Measurements from ENCODE around the gene SH3BP4. TPM values are rescaled to one million over a fixed set of nuclear protein-coding genes. Genes with fewer than 3 reads are reported as not detected.

The SH3BP4 gene
- total and polyA plus RNA-seq, 2 of the 13 experiments (the other 11 are each of a cell fraction or from before 2014, with no cell fraction given), result 34.6 to 99.1 TPM

DNA sequence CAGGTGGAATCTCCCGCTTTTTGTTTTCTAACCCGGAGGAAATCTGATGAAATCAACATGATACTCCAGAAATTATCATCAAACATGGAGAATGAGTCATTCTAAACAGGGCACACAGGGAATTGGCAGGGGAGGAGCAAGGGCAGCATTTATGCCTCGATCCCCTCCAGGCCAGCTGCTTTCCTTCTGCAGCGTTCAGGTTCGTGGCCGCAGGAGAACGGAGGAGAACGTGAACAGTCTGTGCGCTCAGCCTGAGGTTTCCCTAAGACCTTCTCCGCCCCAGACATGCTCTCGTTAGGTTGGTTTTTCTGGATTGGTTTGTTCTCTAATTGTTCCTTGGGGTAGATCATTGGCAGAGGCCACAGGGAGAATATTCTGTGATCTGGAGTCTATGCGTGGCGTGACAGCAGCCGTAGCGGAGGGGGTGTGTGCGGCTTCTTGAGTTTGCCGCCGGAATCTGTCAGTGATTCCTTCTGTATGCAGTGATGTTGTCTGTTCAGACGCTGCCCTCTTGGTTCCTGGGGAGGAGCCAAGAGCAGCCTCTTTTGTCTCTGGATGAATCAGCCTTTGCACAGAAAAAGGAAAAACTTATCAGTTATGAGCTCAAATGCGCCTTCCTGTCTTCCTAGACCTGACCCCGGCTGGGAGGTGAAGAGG is 75.9 kb downstream of the SH3BP4 start:
- Histone ChIP-seq H3K9ac (ENCODE audit: insufficient read depth, low read depth, low read length) (no peak overlapping the region), H3K27ac (ENCODE audit: extremely low read length, insufficient read depth, low read length) (no peak overlapping the region), H3K4me3 (replicated peaks in 1 of 3; ENCODE audit: insufficient read depth in 1 of 3, low read depth in 2 of 3, low read length in 3 of 3) (no peak overlapping the region), H4K20me1 (ENCODE audit: insufficient read depth, low read length) (peaks cover 98% of the 10 kb centered on the region), H3K79me2 (ENCODE audit: insufficient read depth, low read length) (peaks cover 94% of the 10 kb centered on the region), H3K4me2 (ENCODE audit: low read depth, low read length) (no peak overlapping the region), H3K9me3 (ENCODE audit: low read length) (no peaks in the 10 kb centered on the region), H3K4me1 (ENCODE audit: insufficient read depth, low read length) (peaks cover 27% of the 10 kb centered on the region), H2AFZ (ENCODE audit: low read length) (no peak overlapping the region), H3K27me3 (ENCODE audit: control insufficient read depth in 1 of 2, insufficient read depth in 2 of 2, low read length in 2 of 2) (no peaks in the 10 kb centered on the region), H3K36me3 (replicated peaks in 1 of 2; ENCODE audit: control insufficient read depth in 1 of 2, insufficient read depth in 2 of 2, low read length in 2 of 2) (peaks cover 14 to 57% of the 10 kb centered on the region in 2 experiments)
- CTCF ChIA-PET (ENCODE audit: low intra/inter-chr PET ratio, low total read pairs), result no interaction called here
- in situ Hi-C loops (cut with HindIII; ENCODE audit: extremely low pct_ligation_motif_present, low pct_unique_long_range_greater_than_20kb) (no loop called here), intact Hi-C loops (cut with micrococcal nuclease; ENCODE audit: unreplicated experiment) (no loop called here)
- 97% methylated on average over 21 of the region's 21 CpGs for WGBS (ENCODE audit: low lambda C conversion rate)
- TF ChIP-seq LCORL (IDR thresholded peaks at IDR 0.05), result no peak
- no peak for TF ChIP-seq LCORL (CRISPR knock-in tag; IDR thresholded peaks at IDR 0.05)
- TF ChIP-seq RBM22 (optimal IDR thresholded peaks at IDR 0.05; ENCODE audit: low read length), result peak; percentile 74
- POLR2A ChIA-PET, result interaction anchor here (0.6 kb wide), 1 partner anchor 44 kb away, joined by 3 read pairs; no protein-coding TSS in a partner anchor
- BruUV-seq (replicated peaks), result no TSS peak
- no peak for ATAC-seq
- DNase-seq (ENCODE audit: low spot score), result no peak
- FAIRE-seq, result no peak

- Histone ChIP-seq H3K9ac (ENCODE audit: insufficient read depth, low read depth, low read length) (no peak overlapping the region), H2AFZ (ENCODE audit: low read length) (no peak overlapping the region), H3K4me3 (replicated peaks in 1 of 3; ENCODE audit: insufficient read depth in 1 of 3, low read depth in 2 of 3, low read length in 3 of 3) (no peak overlapping the region), H3K4me1 (ENCODE audit: insufficient read depth, low read length) (peaks cover 27% of the 10 kb centered on the region), H3K27me3 (ENCODE audit: control insufficient read depth in 1 of 2, insufficient read depth in 2 of 2, low read length in 2 of 2) (no peaks in the 10 kb centered on the region), H3K9me3 (ENCODE audit: low read length) (no peaks in the 10 kb centered on the region), H3K27ac (ENCODE audit: extremely low read length, insufficient read depth, low read length) (no peak overlapping the region), H3K4me2 (ENCODE audit: low read depth, low read length) (no peak overlapping the region), H4K20me1 (ENCODE audit: insufficient read depth, low read length) (peaks cover 98% of the 10 kb centered on the region), H3K79me2 (ENCODE audit: insufficient read depth, low read length) (peaks cover 96% of the 10 kb centered on the region), H3K36me3 (replicated peaks in 1 of 2; ENCODE audit: control insufficient read depth in 1 of 2, insufficient read depth in 2 of 2, low read length in 2 of 2) (peaks cover 20 to 62% of the 10 kb centered on the region in 2 experiments)
- TF ChIP-seq, protein P1, sequence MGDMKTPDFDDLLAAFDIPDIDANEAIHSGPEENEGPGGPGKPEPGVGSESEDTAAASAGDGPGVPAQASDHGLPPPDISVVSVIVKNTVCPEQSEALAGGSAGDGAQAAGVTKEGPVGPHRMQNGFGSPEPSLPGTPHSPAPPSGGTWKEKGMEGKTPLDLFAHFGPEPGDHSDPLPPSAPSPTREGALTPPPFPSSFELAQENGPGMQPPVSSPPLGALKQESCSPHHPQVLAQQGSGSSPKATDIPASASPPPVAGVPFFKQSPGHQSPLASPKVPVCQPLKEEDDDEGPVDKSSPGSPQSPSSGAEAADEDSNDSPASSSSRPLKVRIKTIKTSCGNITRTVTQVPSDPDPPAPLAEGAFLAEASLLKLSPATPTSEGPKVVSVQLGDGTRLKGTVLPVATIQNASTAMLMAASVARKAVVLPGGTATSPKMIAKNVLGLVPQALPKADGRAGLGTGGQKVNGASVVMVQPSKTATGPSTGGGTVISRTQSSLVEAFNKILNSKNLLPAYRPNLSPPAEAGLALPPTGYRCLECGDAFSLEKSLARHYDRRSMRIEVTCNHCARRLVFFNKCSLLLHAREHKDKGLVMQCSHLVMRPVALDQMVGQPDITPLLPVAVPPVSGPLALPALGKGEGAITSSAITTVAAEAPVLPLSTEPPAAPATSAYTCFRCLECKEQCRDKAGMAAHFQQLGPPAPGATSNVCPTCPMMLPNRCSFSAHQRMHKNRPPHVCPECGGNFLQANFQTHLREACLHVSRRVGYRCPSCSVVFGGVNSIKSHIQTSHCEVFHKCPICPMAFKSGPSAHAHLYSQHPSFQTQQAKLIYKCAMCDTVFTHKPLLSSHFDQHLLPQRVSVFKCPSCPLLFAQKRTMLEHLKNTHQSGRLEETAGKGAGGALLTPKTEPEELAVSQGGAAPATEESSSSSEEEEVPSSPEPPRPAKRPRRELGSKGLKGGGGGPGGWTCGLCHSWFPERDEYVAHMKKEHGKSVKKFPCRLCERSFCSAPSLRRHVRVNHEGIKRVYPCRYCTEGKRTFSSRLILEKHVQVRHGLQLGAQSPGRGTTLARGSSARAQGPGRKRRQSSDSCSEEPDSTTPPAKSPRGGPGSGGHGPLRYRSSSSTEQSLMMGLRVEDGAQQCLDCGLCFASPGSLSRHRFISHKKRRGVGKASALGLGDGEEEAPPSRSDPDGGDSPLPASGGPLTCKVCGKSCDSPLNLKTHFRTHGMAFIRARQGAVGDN (CRISPR knock-in tag; IDR thresholded peaks at IDR 0.05), result 0 out of 2 replicates have a peak, but pooled peaks have one; percentile 2
- TF ChIP-seq ZNF768 (CRISPR knock-in tag; IDR thresholded peaks at IDR 0.05) (no peak), ZMYM3 (CRISPR knock-in tag; IDR thresholded peaks at IDR 0.05) (0 out of 2 replicates have a peak, but pooled peaks have one; percentile 15)
- BruUV-seq (replicated peaks), result no TSS peak
- FAIRE-seq (no peak), ATAC-seq (no peak), DNase-seq (ENCODE audit: low spot score) (no peak)
- POLR2A ChIA-PET, result no interaction called here
- intact Hi-C loops (cut with micrococcal nuclease; ENCODE audit: unreplicated experiment), result no loop called here
- in situ Hi-C loops (cut with HindIII; ENCODE audit: extremely low pct_ligation_motif_present, low pct_unique_long_range_greater_than_20kb), result no loop called here
- WGBS (ENCODE audit: low lambda C conversion rate), result 90% methylated on average over 4 of the region's 4 CpGs
- CTCF ChIA-PET (ENCODE audit: low intra/inter-chr PET ratio, low total read pairs), result no interaction called here
These were observed 76.8 kb downstream of the SH3BP4 start for GRCh38 chr2:235028646-235029045.

Measured in HepG2 (cell line).